ENCODE results near the gene RNMT. TPM values are rescaled to one million over a fixed set of nuclear protein-coding genes. Genes with fewer than 3 reads are reported as not detected.
"Not testable (repeated sequence)": the region's sequence is repeated elsewhere in the genome, so short reads cannot be mapped to it uniquely, and the experiment has no call there.

Gene RNMT
- 30.8 and 32.7 TPM in 2 replicates for total RNA-seq
- polyA plus RNA-seq (2012), result 18.7 TPM

DNA sequence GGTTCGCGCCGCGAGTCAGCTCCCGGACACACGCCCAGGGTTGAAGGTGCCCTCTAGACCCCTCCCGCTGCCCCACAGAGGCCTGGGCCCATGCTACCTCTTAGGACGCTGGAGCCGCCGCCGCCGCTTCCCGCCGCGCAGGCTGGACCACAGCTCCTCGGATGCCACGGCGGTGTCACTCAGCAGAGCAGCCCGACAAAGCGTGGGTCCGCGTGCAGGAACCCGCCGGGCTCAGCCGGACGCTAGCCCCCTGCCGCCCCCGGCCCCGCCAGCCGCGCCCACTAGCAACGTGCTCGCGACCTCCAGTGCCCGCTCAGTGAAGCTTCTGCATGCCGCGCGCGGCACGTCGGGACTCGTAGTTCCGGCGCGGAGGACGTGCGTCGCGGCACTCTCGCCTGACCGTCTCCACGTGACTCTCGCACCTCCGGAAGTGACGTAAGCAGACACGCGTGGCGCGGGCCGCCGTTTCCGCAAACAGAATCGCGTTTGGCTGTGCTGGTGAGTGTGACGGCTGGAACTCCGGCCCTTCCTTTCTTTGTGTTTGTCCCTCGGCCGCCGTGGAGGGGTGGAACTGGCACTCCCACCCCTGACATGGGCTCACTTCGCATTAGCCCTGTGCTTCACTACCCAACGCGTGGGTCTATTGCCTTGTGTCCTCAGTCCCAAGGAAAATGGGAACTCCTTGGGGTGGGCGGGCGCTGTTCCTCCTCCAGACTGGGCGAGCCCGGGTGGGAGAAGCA lies at the start of gene RNMT, which contains the start of gene FAM210A:
TSS of gene RNMT (plus strand) at position 442 of the 740 bp plus-strand sequence. CDS start 4,845 bp downstream, outside the sequence.
TSS of gene FAM210A (minus strand) at position 327 of the 740 bp plus-strand sequence. CDS start 44,481 bp downstream, outside the sequence.
- peak; percentile 97 for DNase-seq (ENCODE audit: low read depth)

DNA sequence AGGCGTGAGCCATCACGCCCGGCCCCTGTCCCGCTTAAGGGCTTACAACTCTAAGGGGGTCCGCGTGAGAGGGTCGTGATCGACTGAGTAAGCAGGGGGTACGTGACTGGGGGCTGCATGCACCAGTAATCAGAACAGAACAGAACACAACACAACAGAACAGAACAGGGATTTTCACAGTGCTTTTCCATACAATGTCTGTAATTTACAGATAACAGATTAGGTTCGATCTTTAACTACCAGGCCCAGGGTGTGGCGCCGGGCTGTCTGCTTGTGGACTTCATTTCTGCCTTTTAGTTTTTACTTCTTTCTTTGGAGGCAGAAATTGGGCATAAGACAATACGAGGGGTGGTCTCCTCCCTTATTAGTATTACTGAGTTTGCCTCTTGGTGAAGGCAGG lies 49.1 kb upstream of the RNMT start:
- DNase-seq (ENCODE audit: low read depth), result not testable (repeated sequence)

DNA sequence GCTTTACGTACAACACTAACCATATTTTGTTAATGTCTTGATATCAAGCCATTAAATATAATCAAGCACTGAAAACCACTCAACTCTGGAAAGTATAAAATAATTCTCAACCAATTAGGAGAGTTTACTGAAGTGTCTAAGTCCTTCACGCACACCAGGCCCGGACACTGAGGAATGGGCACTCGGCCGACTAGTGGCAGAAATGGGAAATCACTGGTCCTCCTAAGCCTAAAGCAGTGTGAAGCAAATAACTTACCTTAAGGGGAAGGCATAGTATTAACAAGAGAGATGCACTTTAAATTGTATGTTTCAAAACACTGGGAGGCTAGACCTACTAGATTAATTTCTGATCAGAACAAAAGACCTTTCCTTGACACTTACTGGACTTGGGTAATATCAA lies 45.9 kb upstream of the RNMT start:
- no peak for DNase-seq (ENCODE audit: low read depth)

DNA sequence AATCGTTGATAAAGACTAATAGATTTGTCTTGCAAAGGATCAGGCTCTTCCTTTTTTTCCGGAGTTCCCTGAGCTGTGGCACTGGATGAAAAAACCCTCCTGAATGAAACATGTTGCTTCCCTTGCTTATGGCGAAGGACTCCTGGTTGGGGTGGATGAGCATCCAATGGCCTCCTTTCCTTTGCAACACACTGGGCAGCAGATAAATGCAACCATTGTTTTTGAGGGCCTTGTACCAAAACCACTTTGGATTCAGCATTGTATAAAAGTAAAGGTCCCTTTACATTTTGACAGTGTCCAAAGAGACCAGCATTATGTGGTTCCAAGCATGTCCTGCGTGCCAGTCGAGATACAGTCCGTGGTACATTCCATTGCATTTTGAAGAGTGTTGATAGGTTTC lies 44.8 kb upstream of the RNMT start:
- no peak for DNase-seq (ENCODE audit: low read depth)

DNA sequence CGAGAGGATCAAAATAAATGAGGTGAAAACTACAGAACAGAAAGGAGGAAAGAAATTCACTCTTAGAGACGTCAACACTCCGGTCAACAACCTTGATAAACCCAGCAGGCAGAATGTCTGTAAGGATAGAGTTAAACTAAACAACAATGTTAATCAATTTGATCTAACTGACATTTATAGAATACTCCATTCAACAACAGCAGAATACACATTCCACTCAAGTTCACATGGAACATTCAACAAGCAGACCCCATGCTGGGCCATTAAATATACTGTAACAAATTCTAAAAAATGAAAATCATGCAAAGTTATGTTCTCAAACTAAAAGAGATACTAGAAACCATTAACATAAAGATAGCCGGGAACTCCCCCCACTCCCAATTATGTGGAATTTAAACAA lies 41.9 kb upstream of the RNMT start:
- DNase-seq (ENCODE audit: low read depth), result no peak

DNA sequence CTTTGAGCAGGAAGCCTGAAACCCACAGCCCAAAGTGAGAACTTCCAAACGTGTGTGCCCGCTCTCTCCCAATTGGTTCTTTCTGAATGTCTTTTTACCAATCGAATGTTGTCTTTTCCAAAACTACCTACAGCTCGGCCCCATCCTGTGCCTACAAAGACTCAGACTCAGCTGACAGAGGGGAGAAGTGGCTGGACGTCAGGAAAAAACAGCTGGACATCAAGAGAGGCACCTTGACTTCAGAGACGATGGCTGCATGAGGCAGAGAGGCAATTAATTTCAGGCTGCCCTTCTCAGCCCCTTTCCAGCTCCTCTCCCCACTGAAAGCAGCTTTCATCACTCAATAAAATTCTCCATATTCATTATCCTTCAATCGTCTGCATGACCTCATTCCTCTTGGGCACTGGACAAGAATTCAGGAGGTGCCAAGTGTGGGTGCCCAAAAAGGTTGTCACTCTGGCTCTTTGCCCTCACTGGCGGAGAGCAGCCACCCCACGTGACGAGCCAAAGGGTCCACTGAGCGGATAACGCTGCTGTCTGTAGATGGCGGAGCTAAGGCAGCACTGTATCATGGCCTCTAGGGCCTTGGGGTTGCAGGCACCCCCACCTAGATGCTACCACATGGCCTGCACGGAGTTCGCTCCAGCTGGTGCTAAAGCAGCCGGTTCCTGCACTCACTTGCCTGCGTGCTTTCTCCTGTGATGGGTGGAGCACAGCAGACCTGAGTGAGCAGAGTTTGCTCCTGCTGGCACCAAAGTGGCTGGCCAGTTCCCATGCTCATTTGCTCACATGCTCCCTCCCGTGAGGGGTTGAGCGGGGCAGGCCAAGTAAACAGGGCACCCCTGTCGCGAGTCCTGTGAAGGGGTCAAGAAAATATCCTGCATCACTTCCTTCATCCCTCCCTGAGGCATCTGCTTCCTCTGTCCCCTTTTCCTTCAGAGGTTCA lies 38.0 kb upstream of the RNMT start:
- DNase-seq (ENCODE audit: low read depth), result no peak

DNA sequence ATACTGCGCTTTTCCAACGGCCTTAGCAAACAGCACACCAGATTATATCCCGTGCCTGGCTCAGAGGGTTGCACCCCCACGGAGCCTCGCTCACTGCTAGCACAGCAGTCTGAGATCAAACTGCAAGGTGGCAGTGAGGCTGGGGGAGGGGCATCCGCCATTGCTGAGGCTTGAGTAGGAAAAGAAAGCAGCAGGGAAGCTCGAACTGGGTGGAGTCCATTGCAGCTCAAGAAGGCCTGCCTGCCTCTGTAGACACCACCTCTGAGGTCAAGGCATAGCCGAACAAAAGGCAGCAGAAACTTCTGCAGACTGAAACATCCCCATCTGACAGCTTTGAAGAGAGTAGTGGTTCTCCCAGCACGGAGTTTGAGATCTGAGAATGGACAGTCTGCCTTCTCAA lies 36.4 kb upstream of the RNMT start:
- not testable (repeated sequence) for DNase-seq (ENCODE audit: low read depth)

DNA sequence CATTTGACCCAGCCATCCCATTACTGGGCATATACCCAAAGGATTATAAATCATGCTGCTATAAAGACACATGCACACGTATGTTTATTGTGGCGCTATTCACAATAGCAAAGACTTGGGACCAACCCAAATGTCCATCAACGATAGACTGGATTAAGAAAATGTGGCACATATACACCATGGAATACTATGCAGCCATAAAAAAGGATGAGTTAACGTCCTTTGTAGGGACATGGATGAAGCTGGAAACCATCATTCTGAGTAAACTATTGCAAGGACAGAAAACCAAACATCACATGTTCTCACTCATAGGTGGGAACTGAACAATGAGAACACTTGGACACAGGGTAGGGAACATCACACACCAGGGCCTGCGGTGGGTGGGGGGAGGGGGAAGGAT lies 31.1 kb upstream of the RNMT start:
- not testable (repeated sequence) for DNase-seq (ENCODE audit: low read depth)

DNA sequence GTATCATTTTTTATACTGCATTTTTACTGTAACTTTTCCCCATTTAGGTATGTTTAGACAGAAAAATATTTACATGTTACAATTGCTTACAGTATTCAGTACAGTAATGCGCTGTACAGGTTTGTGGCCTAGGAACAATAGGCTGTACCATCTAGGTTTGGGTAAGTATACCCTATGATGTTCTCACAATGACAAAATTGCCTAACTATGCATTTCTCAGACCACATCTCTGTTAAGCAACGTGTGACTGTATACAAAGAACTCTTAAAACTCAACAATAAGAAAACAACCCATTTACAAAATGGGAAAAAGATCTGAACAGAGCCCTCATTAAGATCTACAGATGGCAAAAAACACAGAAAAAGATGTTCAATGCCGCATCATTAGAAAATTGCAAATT lies 29.5 kb upstream of the RNMT start:
- no peak for DNase-seq (ENCODE audit: low read depth)

DNA sequence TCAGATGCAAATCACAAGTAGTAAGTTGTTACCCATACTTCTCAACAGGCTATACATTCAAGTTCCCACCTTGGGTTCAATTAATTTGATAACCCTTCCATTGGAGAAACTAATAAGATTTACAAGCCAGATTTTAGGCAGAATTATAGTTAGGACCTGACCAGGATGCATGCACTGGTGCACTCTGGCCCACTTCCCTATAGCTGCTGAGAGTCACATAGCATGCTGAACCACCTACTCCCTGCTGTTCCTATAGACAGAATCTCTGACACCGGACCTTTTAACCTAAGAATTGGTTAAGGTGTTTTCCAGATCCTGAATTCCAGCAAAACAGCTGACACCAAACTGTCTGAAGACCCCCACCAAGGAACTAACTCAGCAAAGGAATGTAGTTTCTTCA lies 26.3 kb upstream of the RNMT start:
- DNase-seq (ENCODE audit: low read depth), result no peak

DNA sequence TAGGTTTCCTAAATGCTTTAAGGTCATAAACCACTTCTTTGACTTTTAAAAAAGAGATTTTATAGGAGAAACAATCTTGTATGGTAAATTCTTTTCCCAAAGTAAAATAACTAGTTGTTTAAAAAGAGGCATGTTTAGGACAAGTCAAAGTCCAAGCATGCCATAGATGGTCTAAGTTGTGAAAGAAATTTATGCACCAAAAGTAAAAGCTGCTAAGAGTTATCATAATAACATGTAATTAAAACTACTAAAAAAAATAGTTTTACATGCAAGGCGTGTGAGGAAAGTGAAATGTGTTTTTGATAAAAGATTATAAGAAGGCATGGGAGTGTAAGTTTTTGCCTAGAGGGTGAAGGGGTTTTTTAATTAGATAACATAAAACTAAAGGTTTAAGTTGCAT lies 22.6 kb upstream of the RNMT start:
- peak; percentile 17 for DNase-seq (ENCODE audit: low read depth)

DNA sequence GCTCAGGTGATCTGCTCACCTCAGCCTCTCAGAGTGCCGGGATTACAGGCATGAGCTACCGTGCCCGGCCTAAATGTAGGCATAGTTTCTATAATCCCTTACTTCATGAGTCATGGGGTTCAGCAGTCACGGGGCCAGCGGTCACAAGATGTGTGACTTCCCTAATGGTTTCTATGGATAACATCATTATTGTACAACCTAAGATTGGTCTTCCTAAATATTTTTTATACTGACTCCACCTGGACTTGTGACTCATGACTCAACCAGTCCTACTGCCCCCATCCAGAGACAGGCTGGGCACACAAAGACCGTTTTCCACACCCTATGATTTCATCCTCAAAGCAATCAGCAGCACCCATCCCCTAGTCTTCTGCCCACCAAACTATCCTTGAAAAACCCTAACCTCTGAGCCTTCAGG lies 16.1 kb upstream of the RNMT start:
- peak; percentile 17 for DNase-seq (ENCODE audit: low read depth)

DNA sequence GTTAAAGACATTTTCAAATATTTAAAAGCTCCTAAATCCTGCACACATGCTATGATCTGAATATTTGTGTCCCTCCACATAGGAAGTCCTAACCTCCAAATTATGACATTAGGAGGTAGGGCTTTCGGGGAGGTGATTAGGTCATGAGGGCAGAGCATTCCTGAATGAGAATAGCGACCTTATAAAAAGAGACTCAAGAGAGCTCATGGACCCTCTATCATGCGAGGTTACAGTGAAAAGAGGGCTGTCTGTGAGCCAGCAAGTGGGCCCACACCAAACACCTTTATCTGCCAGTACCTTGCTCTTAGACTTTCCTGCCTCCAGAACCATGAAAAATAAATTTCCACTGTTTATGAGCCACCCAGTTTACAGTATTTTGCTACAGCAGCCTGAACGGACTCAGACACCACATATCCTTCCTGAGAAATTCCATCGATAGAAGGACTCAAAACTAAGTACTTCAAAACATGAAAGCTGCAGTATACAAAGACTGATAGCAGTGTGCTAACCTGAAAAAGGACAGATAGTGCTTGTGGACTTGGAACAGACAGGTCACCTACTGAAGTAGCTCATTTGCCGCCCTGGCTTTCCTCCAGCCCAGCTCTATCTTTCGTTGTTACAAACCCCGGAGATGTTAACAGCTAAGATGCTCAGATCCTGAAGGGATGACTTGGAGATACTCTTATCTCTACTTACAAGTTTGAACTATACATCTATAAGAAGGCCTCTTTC lies 13.9 kb upstream of the RNMT start:
- no peak for DNase-seq (ENCODE audit: low read depth)

DNA sequence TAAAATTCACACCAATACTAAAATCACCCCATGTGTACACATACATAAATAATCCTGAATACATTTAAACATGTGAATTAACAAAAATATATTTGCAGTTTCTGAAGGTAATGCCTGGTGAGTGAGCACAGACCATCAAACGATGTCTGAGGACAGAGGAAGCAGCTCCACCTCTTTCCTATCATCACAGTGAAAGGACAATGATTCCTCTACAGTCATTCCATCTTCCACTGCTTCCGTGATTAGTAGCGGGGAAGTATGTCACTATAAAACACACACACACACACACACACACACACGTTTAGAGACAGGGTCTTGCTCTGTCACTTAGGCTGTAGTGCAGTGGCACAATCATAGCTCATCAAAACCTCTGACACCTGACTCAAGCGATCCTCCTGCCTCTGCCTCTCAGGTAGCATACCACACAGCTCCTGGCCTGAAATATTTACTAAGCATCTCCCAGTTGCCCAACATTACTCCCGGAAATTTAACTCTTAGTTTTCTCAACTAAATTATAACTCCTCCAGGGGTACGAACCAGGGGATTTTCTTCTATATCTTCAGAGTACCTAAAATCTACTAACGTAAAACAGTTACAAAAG lies 12.9 kb upstream of the RNMT start:
- no peak for DNase-seq (ENCODE audit: low read depth)

DNA sequence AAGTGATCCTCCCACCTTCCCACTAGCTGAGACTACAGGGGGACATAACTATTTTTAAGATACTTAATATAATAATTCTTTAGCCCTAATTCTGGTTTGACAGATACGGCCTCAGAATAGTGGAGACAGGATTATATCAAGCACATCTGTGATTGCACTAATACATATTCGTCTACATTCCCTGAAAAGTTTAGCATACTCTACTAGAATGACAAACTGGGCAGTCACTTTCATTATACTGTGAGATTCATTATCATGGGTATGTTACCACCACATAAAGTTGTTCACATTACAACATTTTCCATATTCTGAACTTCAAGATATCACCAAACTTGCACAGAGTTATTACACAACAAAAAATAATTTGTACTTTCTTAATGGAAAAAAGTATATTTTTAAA lies 11.1 kb upstream of the RNMT start:
- DNase-seq (ENCODE audit: low read depth), result no peak

DNA sequence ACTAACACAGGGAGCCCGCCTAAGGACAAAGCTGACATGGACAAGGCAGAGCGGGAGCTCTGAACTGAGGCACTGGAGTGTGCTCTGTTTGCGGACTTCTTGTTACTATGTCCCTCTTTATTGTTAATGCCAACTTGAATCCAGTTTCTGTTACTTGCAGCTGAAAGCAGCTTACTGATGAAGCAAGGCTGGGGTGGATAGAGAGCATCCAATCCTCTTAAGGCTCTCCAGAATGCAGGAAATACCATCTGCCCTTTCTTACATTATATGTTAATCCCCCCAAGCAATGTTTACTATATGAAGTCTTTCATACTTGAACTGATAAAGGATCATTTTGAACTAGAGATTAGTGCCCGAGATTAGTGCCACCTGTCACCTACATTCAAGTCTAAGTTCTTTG lies 9.6 kb upstream of the RNMT start:
- no peak for DNase-seq (ENCODE audit: low read depth)

DNA sequence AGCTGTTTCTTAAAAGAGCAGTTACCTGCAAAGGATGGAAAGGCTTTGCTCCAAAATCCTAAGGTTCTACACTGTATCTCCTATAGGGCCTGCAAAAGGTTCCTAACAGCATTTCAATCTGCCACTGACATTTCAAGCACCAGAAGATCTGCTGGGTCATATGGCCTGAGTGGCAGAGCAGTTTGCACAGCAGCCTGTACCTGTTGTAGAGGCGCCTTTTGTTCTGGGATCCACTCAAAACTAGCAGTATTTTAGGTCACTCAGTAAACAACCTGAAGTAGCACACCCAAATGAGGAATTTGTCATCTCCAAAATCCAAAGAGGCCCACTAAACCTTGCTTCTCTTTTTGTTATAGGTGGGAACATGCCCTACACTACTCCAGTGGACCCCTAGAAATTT lies 6.3 kb upstream of the RNMT start:
- DNase-seq (ENCODE audit: low read depth), result no peak

DNA sequence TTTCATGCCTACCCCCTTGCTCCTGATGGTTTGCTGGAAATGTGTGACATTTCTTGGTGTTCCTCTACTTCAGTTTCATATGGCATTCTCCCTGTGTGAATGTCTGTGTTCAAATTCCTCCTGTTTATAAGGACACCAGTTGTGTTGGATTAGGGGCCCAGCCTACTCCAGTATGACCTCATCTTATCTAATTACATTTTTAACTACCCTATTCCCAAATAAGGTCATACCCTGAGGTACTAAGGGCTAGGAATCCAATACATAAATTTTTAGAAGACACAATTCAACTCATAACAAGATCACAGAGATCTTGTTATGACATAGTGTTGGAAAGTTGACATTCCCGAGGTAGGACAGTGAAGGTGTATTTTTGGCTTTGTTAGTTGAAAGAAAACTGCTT lies 5.6 kb upstream of the RNMT start:
- DNase-seq (ENCODE audit: low read depth), result no peak

DNA sequence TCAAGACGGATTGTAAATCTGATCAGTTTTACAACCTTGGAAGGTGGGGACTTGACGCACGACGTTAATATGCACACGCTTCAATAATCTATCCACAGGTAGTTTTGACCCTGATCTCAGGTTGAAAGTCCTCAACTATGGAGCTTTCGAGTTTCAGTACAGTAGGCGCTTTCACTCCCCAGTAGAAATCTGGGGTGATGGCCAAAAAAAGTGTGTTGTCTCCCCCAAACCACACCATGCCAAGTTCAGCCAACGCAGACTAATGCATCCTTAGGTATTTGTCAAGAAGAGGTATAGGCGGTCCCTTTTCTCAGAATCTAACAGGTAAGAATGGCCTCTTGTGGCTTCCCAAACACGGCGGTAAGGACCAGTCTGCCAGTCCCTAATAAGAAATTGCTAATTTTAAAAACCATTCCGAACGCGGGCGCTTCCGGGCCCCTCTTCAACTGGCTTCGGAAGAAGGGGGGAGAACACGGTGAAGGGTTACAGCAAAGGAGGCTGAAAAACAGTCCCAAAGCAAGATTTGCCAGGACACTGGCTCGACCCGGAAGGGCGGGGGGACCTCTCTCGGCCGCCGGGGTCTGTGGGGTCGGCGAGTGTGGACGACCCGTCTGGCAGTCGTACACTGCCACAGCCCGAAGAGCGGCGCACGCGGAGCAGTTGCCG lies 774 bp upstream of the RNMT start:
- DNase-seq (ENCODE audit: low read depth), result no peak

DNA sequence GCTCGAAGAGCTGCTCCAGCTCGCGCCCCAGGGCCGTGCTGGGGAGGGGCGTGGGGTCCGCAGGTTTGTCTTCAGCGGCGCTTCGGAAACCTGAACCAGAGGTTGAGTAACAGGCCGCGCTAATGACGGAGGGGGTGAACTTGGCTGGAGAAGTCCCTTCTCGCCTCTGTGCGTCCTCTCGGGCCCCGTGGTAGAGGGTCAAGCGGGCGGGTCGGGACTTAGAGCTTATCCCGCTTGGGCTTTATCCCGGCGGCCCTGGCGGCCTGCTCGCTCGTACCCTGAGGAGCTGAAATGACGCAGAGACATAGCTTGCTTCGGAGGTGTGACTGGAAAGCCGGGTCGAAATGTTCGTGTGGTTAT lies 479 bp downstream of the RNMT start:
- DNase-seq (ENCODE audit: low read depth), result no peak

DNA sequence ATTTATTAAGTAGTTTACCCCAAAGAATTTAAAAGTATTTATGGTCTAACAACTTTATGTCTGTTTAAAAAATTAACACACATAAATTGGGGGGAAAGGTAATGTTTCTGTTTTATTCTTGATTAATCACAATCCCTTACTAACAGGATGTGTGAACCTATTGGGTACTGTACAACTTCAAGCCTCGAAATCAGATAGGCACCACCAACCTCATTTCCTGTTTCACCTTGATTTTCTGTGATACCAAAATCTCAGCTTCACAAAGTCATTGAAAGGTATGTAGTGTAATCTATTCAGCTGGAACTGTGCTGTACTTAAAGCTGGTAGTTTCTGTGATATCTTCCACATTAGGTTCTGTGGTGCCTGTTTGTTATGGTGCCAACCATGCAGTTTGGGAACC lies 4.0 kb downstream of the RNMT start:
- no peak for DNase-seq (ENCODE audit: low read depth)
